ENCODE data around the gene SETD5. TPM values are rescaled to one million over a fixed set of nuclear protein-coding genes. Genes with fewer than 3 reads are reported as not detected.
"Not testable (repeated sequence)": the region's sequence is repeated elsewhere in the genome, so short reads cannot be mapped to it uniquely, and the experiment has no call there.

The SETD5 gene
- total RNA-seq, 1 donor from 2014 or later = 40.2 TPM

DNA sequence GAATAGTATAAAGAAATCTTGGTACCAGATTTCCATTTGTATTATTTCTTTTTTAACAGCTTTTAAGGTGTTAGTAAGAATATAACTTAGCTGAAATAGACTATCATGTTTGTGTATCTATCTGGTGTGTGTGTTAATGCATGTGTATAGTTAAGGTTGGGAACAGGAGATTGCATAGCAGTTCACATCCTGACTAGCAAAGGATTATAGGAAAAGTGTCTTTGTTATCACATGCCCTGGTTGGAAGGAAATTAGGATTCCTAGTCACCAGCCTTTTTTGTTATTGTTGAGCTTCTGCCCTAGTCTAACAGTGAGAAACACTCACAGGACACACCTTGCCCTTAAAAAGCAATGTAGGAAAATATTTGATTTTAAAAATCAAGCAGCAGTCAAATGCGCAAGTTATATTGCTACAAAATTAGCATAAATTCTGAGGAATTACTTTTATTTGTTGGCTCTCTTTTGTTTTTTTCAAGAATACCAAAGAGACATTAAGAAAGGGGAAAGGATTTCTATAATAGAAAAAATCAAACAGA, 58.2 kb downstream of the SETD5 start:
- DNase-seq (ENCODE audit: low read depth, low spot score) = peak; percentile 11

DNA sequence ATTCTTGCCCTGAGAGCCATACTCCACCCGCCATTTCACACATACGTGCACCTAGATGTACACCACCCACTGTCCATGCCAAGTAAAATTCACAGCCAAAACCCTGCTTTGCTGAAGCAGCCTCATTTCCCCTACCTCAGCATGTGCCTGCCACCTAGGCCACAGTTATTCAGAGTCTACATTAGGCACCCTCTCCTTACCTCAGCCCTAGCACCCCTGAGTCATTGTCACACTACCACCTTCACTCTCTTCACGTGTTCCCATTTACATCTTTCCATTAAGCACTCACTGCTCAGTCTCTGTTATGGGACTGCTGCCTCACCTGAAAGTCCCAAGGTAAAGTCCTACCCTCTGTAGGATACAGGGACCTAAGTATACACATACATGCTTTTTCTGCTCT, 70.0 kb downstream of the SETD5 start:
- DNase-seq (ENCODE audit: low read depth, low spot score) = no peak

DNA sequence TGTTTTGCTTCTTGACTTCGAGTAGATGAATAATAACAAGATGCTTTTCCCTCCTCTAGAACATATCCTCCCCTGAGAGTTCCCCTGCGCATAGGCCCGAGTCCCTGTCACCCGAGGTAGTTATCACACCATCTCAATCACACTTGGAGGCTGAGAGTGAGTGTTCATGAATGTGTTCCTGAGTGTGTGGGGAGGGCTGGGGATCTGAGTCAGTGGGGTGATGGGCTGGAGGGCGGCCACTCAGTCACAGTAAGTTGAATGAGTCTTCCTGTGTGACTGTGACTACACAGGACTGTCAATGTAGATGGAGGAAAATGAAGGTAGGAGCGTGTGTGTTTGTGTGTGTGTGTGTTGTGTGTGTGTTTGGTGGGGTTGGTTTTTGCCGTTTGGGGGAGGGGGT, 71.0 kb downstream of the SETD5 start:
- DNase-seq (ENCODE audit: low read depth, low spot score) = no peak

DNA sequence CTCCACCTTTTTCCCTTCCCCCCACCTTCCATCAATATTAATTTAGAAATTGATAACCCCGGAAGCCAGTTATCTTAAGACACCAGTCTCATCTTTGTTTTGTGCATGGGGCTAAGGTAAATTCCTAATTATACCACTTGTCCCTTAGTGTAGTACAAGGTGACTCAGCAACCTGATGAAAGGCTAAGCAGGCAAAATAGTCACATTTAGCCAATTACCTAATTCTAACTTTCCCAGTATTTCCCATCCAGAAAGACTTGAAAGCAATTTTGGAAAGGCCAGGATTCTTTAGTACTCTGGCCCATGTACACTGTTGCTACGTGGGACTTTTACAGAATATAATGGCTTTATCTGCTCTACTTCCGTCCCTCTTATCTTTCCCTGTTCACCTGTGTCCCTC, 72.6 kb downstream of the SETD5 start:
- DNase-seq (ENCODE audit: low read depth, low spot score) = no peak

- DNase-seq (ENCODE audit: low read depth, low spot score) = no peak
Observed at GRCh38 chr3:9473496-9474065, 76.2 kb downstream of the SETD5 start.

- no peak for DNase-seq (ENCODE audit: low read depth, low spot score)
Observed at GRCh38 chr3:9474482-9474881, 77.1 kb downstream of the SETD5 start.

DNA sequence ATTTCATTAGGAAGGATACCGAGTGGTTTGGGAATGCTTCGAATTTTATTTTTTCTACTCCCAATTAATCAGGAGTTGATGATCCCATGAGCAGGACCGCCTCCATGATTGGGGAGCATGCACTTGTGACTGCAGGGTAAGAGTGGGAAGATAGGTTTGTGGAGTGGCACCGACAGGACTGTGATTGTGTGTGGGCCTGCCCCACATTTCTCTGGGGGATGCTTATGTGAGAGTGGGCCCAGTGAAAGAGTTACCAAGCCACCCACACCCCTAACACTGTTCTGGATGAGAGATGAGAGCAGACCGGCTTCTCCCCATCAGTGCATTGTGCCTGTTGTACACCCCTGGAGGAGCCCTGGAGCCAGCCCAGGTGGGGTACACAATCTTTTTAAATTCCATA, 79.5 kb downstream of the SETD5 start:
- DNase-seq (ENCODE audit: low read depth, low spot score) = no peak

- DNase-seq (ENCODE audit: low read depth, low spot score) = no peak
Observed at GRCh38 chr3:9480265-9480664, 82.8 kb downstream of the SETD5 start.

DNA sequence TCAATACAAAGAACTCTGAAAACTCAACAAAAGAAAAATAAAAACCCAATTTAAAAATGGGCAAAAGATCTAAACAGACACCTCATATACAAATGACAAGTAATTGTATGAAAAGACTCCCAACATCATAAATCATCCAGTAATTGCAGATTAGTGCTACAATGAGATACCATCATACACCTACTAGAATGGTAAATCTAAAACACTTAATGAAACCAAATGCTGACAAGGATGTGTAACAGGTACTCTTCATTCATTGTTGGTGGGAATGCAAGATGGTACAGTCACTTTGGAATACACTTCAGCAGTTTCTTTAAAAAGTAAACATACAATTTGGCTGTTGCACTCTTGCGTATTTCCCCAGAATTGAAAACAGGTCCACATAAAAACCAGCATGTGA, 87.8 kb downstream of the SETD5 start:
- DNase-seq (ENCODE audit: low read depth, low spot score) = no peak

DNA sequence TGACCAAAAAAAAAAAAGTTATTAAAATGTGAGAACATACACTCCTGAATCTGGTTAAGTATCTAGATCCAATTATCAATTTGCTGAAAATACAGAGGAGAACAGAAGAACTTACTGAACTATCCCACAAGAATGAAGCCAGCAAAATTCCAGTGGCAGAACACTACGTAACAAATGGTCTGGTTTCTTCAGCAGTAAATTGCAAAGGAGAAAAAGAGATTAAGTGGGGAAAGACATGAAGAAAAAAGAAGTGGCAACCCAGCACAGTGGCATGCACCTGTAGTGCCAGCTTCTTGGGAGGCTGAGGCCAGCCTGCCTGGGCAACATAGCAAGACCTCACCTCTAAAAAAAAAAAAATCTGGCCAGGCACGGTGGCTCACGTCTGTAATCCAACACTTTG, 94.1 kb downstream of the SETD5 start:
- DNase-seq (ENCODE audit: low read depth, low spot score) = no peak

DNA sequence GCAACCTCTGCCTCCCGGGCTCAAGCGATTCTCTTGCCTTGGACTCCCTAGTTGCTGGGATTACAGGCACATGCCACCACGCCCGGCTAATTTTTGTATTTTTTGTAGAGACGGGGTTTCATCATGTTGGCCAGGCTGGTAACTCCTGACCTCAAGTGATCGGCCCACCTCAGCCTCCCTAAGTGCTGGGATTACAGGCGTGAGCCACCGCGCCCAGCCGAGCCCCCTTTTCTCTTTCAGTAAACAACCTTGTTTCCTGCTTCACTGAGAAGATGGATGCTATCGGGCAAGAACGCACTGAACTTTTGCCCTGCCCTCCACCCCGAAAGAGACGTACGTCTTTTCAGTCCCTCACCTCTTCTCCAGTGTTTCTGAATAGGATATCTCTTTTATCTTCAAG, 96.6 kb downstream of the SETD5 start:
- not testable (repeated sequence) for DNase-seq (ENCODE audit: low read depth, low spot score)

DNA sequence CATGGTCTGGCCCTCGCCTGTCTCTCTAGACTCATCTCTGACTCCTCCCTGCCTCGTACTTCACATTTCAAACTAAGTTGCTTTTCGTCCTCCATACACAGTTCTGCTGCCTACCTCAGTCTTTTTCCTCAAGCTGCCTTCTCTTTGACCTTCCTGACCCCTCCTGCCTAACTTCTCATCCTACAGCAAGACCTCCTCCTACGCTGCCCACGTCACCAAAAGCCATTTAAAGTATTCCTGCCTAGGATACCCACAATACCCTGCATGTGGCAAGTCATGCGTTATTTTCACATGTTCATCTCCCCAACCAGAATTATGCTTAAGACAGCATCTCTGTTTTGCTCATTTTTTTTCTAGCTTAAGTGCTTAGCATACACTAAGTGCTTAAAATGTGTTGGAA, 99.5 kb downstream of the SETD5 start:
- DNase-seq (ENCODE audit: low read depth, low spot score) = no peak

- DNase-seq (ENCODE audit: low read depth, low spot score) = no peak
Observed at GRCh38 chr3:9497821-9498565, 100.6 kb downstream of the SETD5 start.

- no peak for DNase-seq (ENCODE audit: low read depth, low spot score)
Observed at GRCh38 chr3:9498781-9499180, 101.4 kb downstream of the SETD5 start.

- no peak for DNase-seq (ENCODE audit: low read depth, low spot score)
Observed at GRCh38 chr3:9499455-9500107, 102.2 kb downstream of the SETD5 start.

- DNase-seq (ENCODE audit: low read depth, low spot score) = peak; percentile 8
Observed at GRCh38 chr3:9500108-9501050, 103.0 kb downstream of the SETD5 start.

GRCh38 chr3:9501226-9501625, 103.8 kb downstream of the SETD5 start:
- DNase-seq (ENCODE audit: low read depth, low spot score) = no peak

- peak; percentile 30 for DNase-seq (ENCODE audit: low read depth, low spot score)
Observed at GRCh38 chr3:9503283-9503682, 105.9 kb downstream of the SETD5 start.

DNA sequence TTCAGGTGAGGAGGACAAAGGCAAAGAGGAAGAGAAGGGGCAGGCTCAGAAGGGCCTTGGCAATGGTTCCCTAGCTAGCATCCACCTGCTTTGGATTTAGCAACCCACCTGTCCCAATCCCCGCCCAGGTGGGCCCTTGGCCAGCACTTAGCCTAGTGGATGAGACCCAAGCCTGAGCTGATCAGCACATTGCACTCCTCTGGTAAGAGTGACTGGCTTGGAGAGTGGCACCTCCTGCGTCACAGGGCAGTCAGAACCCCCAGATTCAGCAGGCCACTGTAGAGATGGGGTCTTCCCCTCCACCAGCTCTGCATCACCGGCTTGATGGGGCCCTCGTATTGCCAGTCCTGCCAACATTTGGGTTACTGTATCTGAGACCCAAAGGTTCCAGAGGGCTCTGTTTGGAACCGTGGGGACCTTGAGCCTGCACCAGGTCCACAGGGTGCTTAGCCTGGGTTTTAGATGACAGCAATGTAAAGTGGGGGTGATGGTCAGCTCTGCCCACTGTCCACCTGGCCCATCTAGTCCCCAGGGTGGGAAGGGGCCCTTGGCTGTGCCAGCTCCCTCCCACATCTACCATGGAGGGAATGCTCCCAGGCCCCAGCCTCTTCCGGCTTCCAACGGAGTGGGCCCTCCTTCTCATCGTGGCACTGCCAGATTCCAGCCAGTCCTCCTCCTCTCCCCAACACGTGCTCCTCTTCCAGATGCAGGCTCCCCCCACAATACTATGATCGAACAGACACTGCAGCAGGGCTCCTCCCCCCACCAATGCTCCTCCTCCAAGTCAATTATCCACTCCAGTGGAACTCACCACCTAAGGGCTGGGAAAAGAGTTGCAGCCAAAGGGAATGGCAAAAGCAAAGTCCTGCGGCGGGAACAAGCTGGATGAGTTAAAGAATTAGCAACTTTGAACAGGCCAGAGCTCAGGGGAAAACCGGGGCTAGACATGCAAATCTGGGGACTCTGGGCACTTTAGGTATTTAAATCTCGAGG, 110.5 kb downstream of the SETD5 start:
- DNase-seq (ENCODE audit: low read depth, low spot score) = no peak

DNA sequence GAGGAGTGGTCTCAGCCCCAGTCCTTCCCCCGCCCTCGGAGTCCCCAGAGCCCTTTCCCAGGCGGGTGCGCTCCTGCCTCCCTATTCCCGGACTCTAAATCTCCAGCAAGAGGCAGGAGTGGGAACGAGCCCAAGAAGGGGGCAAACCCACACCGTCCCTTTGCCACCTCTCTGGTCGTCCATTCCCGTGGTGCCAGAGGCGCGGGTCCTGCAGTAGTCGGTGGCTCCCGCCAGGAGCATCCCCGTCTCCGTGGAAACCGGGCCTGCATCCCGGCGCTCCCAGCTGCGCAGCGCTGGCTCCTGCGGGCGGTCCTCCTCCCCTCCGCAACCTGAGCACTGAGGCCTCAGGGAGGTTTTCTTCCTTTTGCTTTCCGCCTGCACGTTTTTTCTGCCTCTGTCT, 111.4 kb downstream of the SETD5 start:
- DNase-seq (ENCODE audit: low read depth, low spot score) = no peak
